Trophoblast cell (in vitro differentiated cells and primary cell): Measurements from ENCODE around the gene AP1G1.

ENCODE experiments used
- DNase-seq, 2 donors: peaks; one replicate each; pipeline ENCODE4 v3.0.0-alpha.2; 2016
- H2AFZ ChIP-seq: 2 replicates; pipeline ENCODE4 v1.6.1; 2013; ENCODE audit warnings: low read length, moderate library complexity, mild to moderate bottlenecking; ENCODE audit not compliant: insufficient read depth, poor library complexity
- H2AK5ac ChIP-seq: 2 replicates; pipeline ENCODE4 v1.6.1; 2013; ENCODE audit warnings: mild to moderate bottlenecking, low read length
- H2BK120ac ChIP-seq: 2 replicates; pipeline ENCODE4 v1.6.1; 2013; ENCODE audit warnings: low read length, mild to moderate bottlenecking, moderate library complexity; ENCODE audit not compliant: insufficient read depth, poor library complexity
- H2BK12ac ChIP-seq: 2 replicates; pipeline ENCODE4 v1.6.1; 2013; ENCODE audit warnings: mild to moderate bottlenecking, low read length, moderate library complexity
- H2BK5ac ChIP-seq: 2 replicates; pipeline ENCODE4 v1.6.1; 2013; ENCODE audit warnings: low read length, low read depth, moderate library complexity, mild to moderate bottlenecking; ENCODE audit not compliant: poor library complexity
- H3K14ac ChIP-seq: 2 replicates; pipeline ENCODE4 v1.6.1; 2013; ENCODE audit warnings: mild to moderate bottlenecking, low read length
- H3K18ac ChIP-seq: 2 replicates; pipeline ENCODE4 v1.6.1; 2013; ENCODE audit warnings: mild to moderate bottlenecking, low read length
- H3K23ac ChIP-seq: 2 replicates; pipeline ENCODE4 v1.6.1; 2013; ENCODE audit warnings: low read length
- H3K27ac ChIP-seq: 2 replicates; pipeline ENCODE4 v1.5.1; 2013; ENCODE audit warnings: low read depth, mild to moderate bottlenecking, inconsistent platforms, low read length, moderate library complexity
- H3K27me3 ChIP-seq: 2 replicates; pipeline ENCODE4 v1.6.1; 2013; ENCODE audit warnings: inconsistent platforms, mild to moderate bottlenecking, low read length, moderate library complexity; ENCODE audit not compliant: insufficient read depth
- H3K36me3 ChIP-seq, 2 experiments: 1 replicate in 1 of 2; 2 replicates in 1 of 2; pipeline ENCODE4 v1.6.1; 2013; ENCODE audit warnings: low read length in 2 of 2, mild to moderate bottlenecking in 2 of 2, moderate library complexity in 1 of 2; ENCODE audit not compliant: insufficient read depth in 2 of 2, control insufficient read depth in 1 of 2
- H3K4ac ChIP-seq: 2 replicates; pipeline ENCODE4 v1.6.1; 2013; ENCODE audit warnings: low read depth, mild to moderate bottlenecking, low read length, moderate library complexity
- H3K4me1 ChIP-seq, 2 experiments: 1 replicate in 1 of 2; 2 replicates in 1 of 2; pipeline ENCODE4 v1.6.1; 2013; ENCODE audit warnings: low read length in 2 of 2, mild to moderate bottlenecking in 2 of 2, moderate library complexity in 1 of 2; ENCODE audit not compliant: insufficient read depth in 2 of 2, control insufficient read depth in 1 of 2
- H3K4me2 ChIP-seq: 2 replicates; pipeline ENCODE4 v1.6.1; 2013; ENCODE audit warnings: inconsistent platforms, mild to moderate bottlenecking, low read length, moderate library complexity
- H3K4me3 ChIP-seq: 2 replicates; pipeline ENCODE4 v1.5.1; 2013; ENCODE audit warnings: mild to moderate bottlenecking, low read depth, low read length, inconsistent platforms
- H3K79me1 ChIP-seq: one replicate; pipeline ENCODE4 v1.6.1; 2013; ENCODE audit warnings: low read length
- H3K79me2 ChIP-seq: 2 replicates; pipeline ENCODE4 v1.6.1; 2013; ENCODE audit warnings: low read length, mild to moderate bottlenecking; ENCODE audit not compliant: control insufficient read depth, insufficient read depth, poor library complexity
- H3K9ac ChIP-seq: 2 replicates; pipeline ENCODE4 v1.6.1; 2013; ENCODE audit warnings: mild to moderate bottlenecking, low read length
- H3K9me3 ChIP-seq: 2 replicates; pipeline ENCODE4 v1.6.1; 2013; ENCODE audit warnings: low read depth, mild to moderate bottlenecking, control low read depth, inconsistent platforms, low read length; ENCODE audit not compliant: insufficient read depth
- H4K12ac ChIP-seq: 2 replicates; pipeline ENCODE4 v1.6.1; 2013; ENCODE audit warnings: low read depth, mild to moderate bottlenecking, low read length, moderate library complexity
- H4K8ac ChIP-seq: 2 replicates; pipeline ENCODE4 v1.6.1; 2013; ENCODE audit warnings: low read depth, mild to moderate bottlenecking, low read length, moderate library complexity
- H4K91ac ChIP-seq: one replicate; pipeline ENCODE4 v1.6.1; 2013; ENCODE audit warnings: low read depth, mild to moderate bottlenecking, low read length, moderate library complexity
- WGBS: extraction: QIAGEN DNeasy Blood & Tissue Kit; methylation state at CpG from one replicate; pipeline ENCODE4 v1.1.7; 2013; ENCODE audit warnings: missing lambda C conversion rate; ENCODE audit not compliant: insufficient read length, insufficient coverage; ENCODE audit errors: extremely low coverage; 5-methylcytosine and 5-hydroxymethylcytosine counted together

AP1G1 gene

GRCh38 chr16:71777329-71777728 is 31.3 kb downstream of the AP1G1 start:
- WGBS: no CpG with 5 or more reads among the region's 10 CpGs
- no peak overlapping the region for H3K9ac ChIP-seq

GRCh38 chr16:71775949-71776348 is 32.7 kb downstream of the AP1G1 start:
- no peak overlapping the region for H3K4ac ChIP-seq
- no peak overlapping the region for H3K9ac ChIP-seq
- H3K79me2 ChIP-seq: no peaks in the 10 kb centered on the region
- no peaks in the 10 kb centered on the region for H3K79me1 ChIP-seq
- no peak overlapping the region for H2BK5ac ChIP-seq
- H3K18ac ChIP-seq: no peak overlapping the region
- H2BK12ac ChIP-seq: no peak overlapping the region
- H3K4me1 ChIP-seq: peaks cover 0 to 2% of the 10 kb centered on the region in 2 experiments
- H2AK5ac ChIP-seq: no peak overlapping the region
- WGBS: no CpG with 5 or more reads among the region's 4 CpGs
- H4K12ac ChIP-seq: no peak overlapping the region
- H4K8ac ChIP-seq: no peak overlapping the region
- H3K23ac ChIP-seq: no peak overlapping the region
- peaks cover 26 to 27% of the 10 kb centered on the region in 2 experiments for H3K36me3 ChIP-seq
- H3K27me3 ChIP-seq: no peaks in the 10 kb centered on the region
- no peak overlapping the region for H2AFZ ChIP-seq
- H3K27ac ChIP-seq: no peak overlapping the region
- H3K9me3 ChIP-seq: peaks cover 2% of the 10 kb centered on the region
- no peak for DNase-seq
- no peak overlapping the region for H3K4me2 ChIP-seq
- no peak overlapping the region for H3K14ac ChIP-seq
- no peak overlapping the region for H4K91ac ChIP-seq
- no peak overlapping the region for H2BK120ac ChIP-seq
- no peak overlapping the region for H3K4me3 ChIP-seq

More at GRCh38 chr16:71777329-71777728, 31.3 kb downstream of the AP1G1 start:
- H3K9me3 ChIP-seq: peaks cover 2% of the 10 kb centered on the region
- no peak overlapping the region for H3K23ac ChIP-seq
- no peaks in the 10 kb centered on the region for H3K27me3 ChIP-seq
- H4K8ac ChIP-seq: no peak overlapping the region
- no peak for DNase-seq
- no peak overlapping the region for H2BK5ac ChIP-seq
- H2AK5ac ChIP-seq: no peak overlapping the region
- no peaks in the 10 kb centered on the region for H3K79me2 ChIP-seq
- H2AFZ ChIP-seq: no peak overlapping the region
- H3K4ac ChIP-seq: peak overlapping the region; percentile 2
- H3K27ac ChIP-seq: no peak overlapping the region
- no peak overlapping the region for H2BK12ac ChIP-seq
- no peaks in the 10 kb centered on the region for H3K79me1 ChIP-seq
- peaks cover 3 to 4% of the 10 kb centered on the region in 2 experiments for H3K4me1 ChIP-seq
- H2BK120ac ChIP-seq: no peak overlapping the region
- no peak overlapping the region for H3K14ac ChIP-seq
- peaks cover 26 to 27% of the 10 kb centered on the region in 2 experiments for H3K36me3 ChIP-seq
- no peak overlapping the region for H3K4me2 ChIP-seq
- no peak overlapping the region for H4K91ac ChIP-seq
- no peak overlapping the region for H3K18ac ChIP-seq
- H4K12ac ChIP-seq: no peak overlapping the region
- H3K4me3 ChIP-seq: no peak overlapping the region

GRCh38 chr16:71771571-71771970 is 37.1 kb downstream of the AP1G1 start:
- Histone ChIP-seq H2BK120ac (no peak overlapping the region), H3K18ac (no peak overlapping the region), H2BK5ac (no peak overlapping the region), H2AK5ac (no peak overlapping the region), H3K23ac (no peak overlapping the region), H4K91ac (no peak overlapping the region), H3K14ac (no peak overlapping the region), H3K79me1 (no peaks in the 10 kb centered on the region), H3K9me3 (no peaks in the 10 kb centered on the region), H3K36me3 (peaks cover 14 to 16% of the 10 kb centered on the region in 2 experiments), H2AFZ (no peak overlapping the region), H2BK12ac (no peak overlapping the region), H4K12ac (no peak overlapping the region), H3K27me3 (no peaks in the 10 kb centered on the region), H4K8ac (no peak overlapping the region), H3K4me3 (no peak overlapping the region), H3K79me2 (no peaks in the 10 kb centered on the region), H3K4me2 (no peak overlapping the region), H3K4ac (no peak overlapping the region), H3K27ac (no peak overlapping the region), H3K9ac (no peak overlapping the region), H3K4me1 (no peaks in the 10 kb centered on the region)
- DNase-seq: no peak

GRCh38 chr16:71769222-71769621 is 39.4 kb downstream of the AP1G1 start:
- Histone ChIP-seq H3K4me1 (no peaks in the 10 kb centered on the region), H3K18ac (no peak overlapping the region), H3K27ac (no peak overlapping the region), H2BK12ac (no peak overlapping the region), H3K79me1 (no peaks in the 10 kb centered on the region), H3K9ac (no peak overlapping the region), H3K4me2 (no peak overlapping the region), H2AFZ (no peak overlapping the region), H4K8ac (no peak overlapping the region), H3K23ac (no peak overlapping the region), H3K27me3 (no peaks in the 10 kb centered on the region), H3K9me3 (no peaks in the 10 kb centered on the region), H2AK5ac (no peak overlapping the region), H2BK120ac (no peak overlapping the region), H2BK5ac (no peak overlapping the region), H3K4ac (no peak overlapping the region), H4K12ac (no peak overlapping the region), H3K36me3 (peaks cover 16% of the 10 kb centered on the region in 2 experiments), H3K14ac (no peak overlapping the region), H3K79me2 (no peaks in the 10 kb centered on the region), H4K91ac (no peak overlapping the region), H3K4me3 (no peak overlapping the region)
- WGBS: no CpG with 5 or more reads among the region's 1 CpG
- no peak for DNase-seq
